ENCODE measurements around the gene ST3GAL5. TPM values are rescaled to one million over a fixed set of nuclear protein-coding genes. Genes with fewer than 3 reads are reported as not detected.
"Not testable (repeated sequence)": the region's sequence is repeated elsewhere in the genome, so short reads cannot be mapped to it uniquely, and the experiment has no call there.

The ST3GAL5 gene
- polyA plus RNA-seq: 10 to 100 TPM; 15.0 to 20.9 (median 19.9) TPM

DNA sequence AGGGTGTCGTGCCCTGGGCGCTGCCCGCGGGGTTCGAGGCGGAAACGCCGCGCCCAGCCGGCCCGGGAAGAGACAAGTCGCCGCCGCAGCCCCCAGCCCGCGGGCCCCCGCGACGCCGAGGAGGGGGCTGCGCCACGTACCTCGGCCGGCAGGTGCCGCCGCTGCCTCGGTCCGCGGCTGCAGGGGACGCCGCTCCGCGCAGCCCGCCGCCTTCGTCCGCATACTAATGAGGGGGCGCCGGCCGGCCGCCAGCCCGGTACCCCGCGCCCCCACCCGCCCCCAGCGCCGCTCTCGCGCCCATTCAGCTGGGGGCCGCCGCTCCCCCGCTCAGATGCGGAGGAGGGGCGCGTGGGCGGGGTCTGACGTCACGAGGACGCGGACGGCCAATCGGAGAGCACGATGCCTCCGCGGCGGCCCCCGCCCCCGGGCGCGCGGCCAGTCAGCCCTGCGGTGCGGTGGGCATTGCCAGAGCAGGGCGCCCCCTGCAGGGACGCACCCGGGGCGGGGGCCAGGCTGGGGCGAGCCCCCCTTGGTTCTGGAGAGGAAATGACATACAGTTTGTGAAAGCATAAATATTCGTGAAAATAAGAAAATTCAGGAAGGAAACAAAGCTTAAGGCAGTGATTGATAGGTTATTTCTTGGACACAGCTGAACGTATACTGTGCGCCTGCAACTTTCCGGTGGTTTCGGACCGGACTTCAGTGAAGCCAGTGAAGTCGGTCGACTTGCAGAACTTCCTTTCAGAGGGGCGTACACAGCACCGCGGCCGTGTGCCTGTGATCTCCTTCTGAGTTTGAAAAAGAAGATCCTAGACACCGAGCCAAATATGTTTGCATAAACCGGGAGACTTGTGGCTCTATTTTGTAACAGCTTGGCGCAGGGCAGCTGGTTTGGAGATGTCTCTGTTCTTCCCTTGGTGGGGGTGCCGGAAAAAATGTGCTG, at the start of gene ST3GAL5:
TSS of gene ST3GAL5 (minus strand) at position 307 of the 943 bp plus-strand sequence. CDS start at position 222, 85 bp downstream.
- no peaks in the 10 kb centered on the region for H3K9me3 Mint-ChIP-seq
- H3K4me3 Mint-ChIP-seq: peak within 1 kb of the TSS; percentile 95 to 99 (median 98)
- H3K36me3 Mint-ChIP-seq: peaks cover 0 to 4% (median 0%) of the 10 kb centered on the region in 3 donors
- H3K4me1 Mint-ChIP-seq: peaks cover 75 to 77% of the 10 kb centered on the region in 2 donors
- peak; percentile 95 for DNase-seq
- H3K27me3 Mint-ChIP-seq (ENCODE audit: low read depth in 3 of 3): peaks cover 3 to 20% (median 9%) of the 10 kb centered on the region in 3 donors
- peak within 1 kb of the TSS; percentile 91 to 99 (median 98) for H3K27ac Mint-ChIP-seq

DNA sequence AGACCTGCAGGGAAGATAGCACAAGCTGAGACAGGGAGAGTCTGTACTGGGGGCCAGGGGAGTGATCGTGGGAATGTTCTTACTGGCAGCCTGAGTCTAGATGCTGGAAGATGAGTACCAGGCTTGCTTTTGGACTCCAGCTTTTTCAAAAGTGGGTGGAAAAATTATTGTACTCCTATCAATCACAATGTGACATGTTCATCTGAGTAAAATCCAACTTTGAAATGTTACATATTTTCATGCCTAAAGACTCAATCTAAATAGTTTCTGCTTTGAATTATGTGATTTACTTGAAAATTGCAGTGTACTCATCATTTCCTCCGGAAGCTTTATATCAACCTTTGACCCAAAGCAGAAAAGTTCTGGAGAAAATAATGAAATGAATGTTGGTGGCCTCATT, 49.7 kb upstream of the ST3GAL5 start:
- Mint-ChIP-seq H3K36me3 (peaks cover 4 to 13% (median 8%) of the 10 kb centered on the region in 3 donors), H3K4me3 (no peak overlapping the region), H3K27ac (no peak overlapping the region), H3K9me3 (peaks cover 2 to 17% (median 10%) of the 10 kb centered on the region in 6 donors), H3K4me1 (no peaks in the 10 kb centered on the region), H3K27me3 (ENCODE audit: low read depth in 3 of 3) (peaks cover 2 to 6% (median 5%) of the 10 kb centered on the region in 3 donors)
- no peak for DNase-seq

- H3K27me3 Mint-ChIP-seq (ENCODE audit: low read depth in 3 of 3): peaks cover 4 to 5% (median 4%) of the 10 kb centered on the region in 3 donors
- H3K27ac Mint-ChIP-seq: no peak overlapping the region
- no peak for DNase-seq
- no peak overlapping the region for H3K4me3 Mint-ChIP-seq
- no peaks in the 10 kb centered on the region for H3K4me1 Mint-ChIP-seq
- H3K36me3 Mint-ChIP-seq: peaks cover under 1 to 6% (median 4%) of the 10 kb centered on the region in 3 donors
- H3K9me3 Mint-ChIP-seq: peaks cover 0 to 9% (median 1%) of the 10 kb centered on the region in 6 donors
Observed at GRCh38 chr2:85937069-85937439, 48.3 kb upstream of the ST3GAL5 start.

- Mint-ChIP-seq H3K27me3 (ENCODE audit: low read depth in 3 of 3) (peaks cover 4 to 5% (median 4%) of the 10 kb centered on the region in 3 donors), H3K36me3 (peaks cover 0 to 4% (median 3%) of the 10 kb centered on the region in 3 donors), H3K27ac (no peak overlapping the region), H3K4me1 (no peaks in the 10 kb centered on the region), H3K9me3 (peaks cover 0 to 5% (median under 1%) of the 10 kb centered on the region in 6 donors), H3K4me3 (no peak overlapping the region)
- no peak for DNase-seq
Observed at GRCh38 chr2:85936421-85937068, 47.8 kb upstream of the ST3GAL5 start.

DNA sequence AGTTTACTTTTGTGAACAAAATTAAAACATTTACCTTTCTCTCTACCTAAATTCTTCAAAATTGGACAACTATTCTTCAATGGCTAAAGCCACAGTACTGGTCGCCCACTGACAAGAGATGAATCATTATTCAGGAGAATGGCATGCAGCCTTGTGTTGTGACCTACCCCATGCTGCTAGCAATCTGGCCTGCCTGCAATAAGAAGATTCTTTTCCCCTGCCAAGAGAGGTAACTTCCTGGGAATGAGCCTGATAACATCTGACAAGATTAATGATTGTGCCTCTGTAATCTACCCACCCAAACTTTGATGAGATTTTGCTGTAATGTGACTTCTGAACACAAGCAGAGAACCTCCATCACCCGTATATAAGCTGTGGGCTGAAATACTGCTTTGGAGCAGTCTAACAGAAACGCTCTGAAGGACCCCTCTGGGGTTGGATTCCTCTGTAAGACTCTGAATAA, 47.0 kb upstream of the ST3GAL5 start:
- no peak overlapping the region for H3K27ac Mint-ChIP-seq
- H3K36me3 Mint-ChIP-seq: peaks cover 0 to 4% (median 0%) of the 10 kb centered on the region in 3 donors
- peaks cover 4% of the 10 kb centered on the region in 3 donors for H3K27me3 Mint-ChIP-seq (ENCODE audit: low read depth in 3 of 3)
- H3K4me3 Mint-ChIP-seq: no peak overlapping the region
- no peaks in the 10 kb centered on the region for H3K4me1 Mint-ChIP-seq
- no peak for DNase-seq
- H3K9me3 Mint-ChIP-seq: peaks cover 0 to 1% (median 0%) of the 10 kb centered on the region in 6 donors

DNA sequence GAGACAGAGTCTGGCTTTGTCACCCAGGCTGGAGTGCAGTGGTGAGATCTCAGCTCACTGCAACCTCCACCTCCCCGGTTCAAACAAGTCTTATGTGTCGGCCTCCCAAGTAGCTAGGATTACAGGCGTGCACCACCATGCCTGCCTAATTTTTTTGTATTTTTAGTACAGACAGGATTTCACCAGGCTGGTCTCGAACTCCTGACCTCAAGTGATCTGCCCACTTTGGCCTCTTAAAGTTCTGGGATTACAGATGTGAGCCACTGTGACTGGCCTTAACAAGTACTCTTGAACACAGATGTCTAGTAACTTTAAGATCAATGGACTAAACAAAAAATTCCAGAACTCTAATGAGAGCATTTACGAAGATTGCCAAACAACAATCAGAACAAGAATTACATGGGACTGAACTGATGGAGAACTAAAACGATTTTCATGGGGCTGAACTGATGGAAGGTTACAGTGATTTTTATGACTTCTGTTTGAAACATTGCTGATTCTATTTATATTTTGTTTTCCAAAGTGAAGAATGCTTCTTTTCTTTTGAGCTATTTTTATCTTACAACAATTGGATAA, 46.5 kb upstream of the ST3GAL5 start:
- peaks cover 4% of the 10 kb centered on the region in 3 donors for H3K27me3 Mint-ChIP-seq (ENCODE audit: low read depth in 3 of 3)
- no peaks in the 10 kb centered on the region for H3K4me1 Mint-ChIP-seq
- H3K9me3 Mint-ChIP-seq: peaks cover 0 to 1% (median 0%) of the 10 kb centered on the region in 6 donors
- no peak overlapping the region for H3K4me3 Mint-ChIP-seq
- H3K27ac Mint-ChIP-seq: no peak overlapping the region
- H3K36me3 Mint-ChIP-seq: peaks cover 0 to 4% (median 0%) of the 10 kb centered on the region in 3 donors
- no peak for DNase-seq

- no peak overlapping the region for H3K4me3 Mint-ChIP-seq
- peaks cover 3 to 4% of the 10 kb centered on the region in 2 donors for H3K4me1 Mint-ChIP-seq
- no peak for DNase-seq
- H3K36me3 Mint-ChIP-seq: peaks cover 0 to 4% (median 0%) of the 10 kb centered on the region in 3 donors
- H3K27me3 Mint-ChIP-seq (ENCODE audit: low read depth in 3 of 3): peaks cover 2 to 4% (median 4%) of the 10 kb centered on the region in 3 donors
- H3K27ac Mint-ChIP-seq: no peak overlapping the region
- peaks cover 0 to 1% (median 0%) of the 10 kb centered on the region in 6 donors for H3K9me3 Mint-ChIP-seq
Observed at GRCh38 chr2:85933753-85934594, 45.2 kb upstream of the ST3GAL5 start.

DNA sequence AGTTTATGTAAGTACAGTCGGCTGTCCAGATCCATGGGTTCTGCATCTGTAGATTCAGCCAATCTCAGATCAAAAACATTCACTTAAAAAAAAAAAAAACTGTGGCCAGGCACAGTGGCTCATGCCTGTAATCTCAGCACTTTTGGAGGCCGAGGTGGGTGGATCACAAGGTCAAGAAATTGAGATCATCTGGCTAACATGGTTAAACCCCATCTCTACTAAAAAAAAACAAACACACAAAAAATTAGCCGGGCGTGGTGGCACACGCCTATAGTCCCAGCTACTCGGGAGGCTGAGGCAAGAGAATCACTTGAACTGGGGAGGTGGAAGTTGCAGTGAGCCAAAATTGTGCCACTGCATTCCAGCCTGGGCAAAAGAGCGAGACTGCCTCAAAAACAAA, 42.4 kb upstream of the ST3GAL5 start:
- not testable (repeated sequence) for H3K9me3 Mint-ChIP-seq, H3K36me3 Mint-ChIP-seq, DNase-seq

DNA sequence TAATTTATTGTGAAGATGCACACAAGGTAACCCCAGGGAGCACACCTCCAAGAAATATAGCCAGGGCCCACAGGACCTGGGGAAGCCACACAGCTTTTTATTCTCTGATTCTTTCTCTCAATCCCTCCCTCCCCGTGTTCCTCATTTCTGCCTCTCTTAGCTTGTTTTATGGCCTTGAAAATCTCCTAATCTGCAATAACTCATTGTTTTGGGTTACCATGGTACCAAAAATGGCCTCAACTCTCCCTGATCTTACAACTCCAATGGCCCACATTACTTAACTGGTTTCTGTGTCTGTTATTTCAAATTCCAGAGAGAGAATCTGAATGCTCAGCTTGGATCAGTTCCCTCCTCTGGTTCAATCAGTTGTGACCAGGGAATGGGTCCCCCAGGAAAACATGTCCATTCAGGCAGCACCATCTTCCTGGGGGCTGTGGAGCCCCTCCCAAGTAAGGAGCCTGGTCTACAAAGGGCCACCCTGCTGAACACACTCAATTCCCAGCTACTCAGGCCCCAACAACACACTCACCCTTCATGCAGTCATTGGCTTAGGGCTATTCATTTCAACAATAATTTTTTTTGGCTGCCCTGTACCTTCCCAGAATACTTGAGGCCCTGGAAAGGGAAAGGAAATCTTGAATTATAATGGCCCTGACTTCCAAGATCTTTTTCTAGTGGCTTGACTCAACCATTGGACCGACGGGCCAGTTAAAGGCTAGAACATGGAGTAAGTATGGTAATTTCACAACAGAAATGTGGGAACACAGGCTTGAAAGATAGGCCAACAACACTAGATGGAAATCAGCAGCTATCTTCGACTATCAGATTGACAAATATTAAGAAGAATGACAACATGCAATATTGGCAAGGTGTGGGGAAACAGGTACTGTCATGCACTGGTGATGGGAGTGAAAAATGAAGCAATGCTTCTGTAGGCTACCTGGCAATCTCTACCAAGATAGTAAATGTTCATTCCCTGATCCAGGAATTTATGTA, 41.6 kb upstream of the ST3GAL5 start:
- H3K36me3 Mint-ChIP-seq: no peaks in the 10 kb centered on the region
- peaks cover 2 to 4% (median 3%) of the 10 kb centered on the region in 3 donors for H3K27me3 Mint-ChIP-seq (ENCODE audit: low read depth in 3 of 3)
- H3K4me1 Mint-ChIP-seq: peaks cover 13 to 19% of the 10 kb centered on the region in 2 donors
- peaks cover 0 to 1% (median 0%) of the 10 kb centered on the region in 6 donors for H3K9me3 Mint-ChIP-seq
- H3K27ac Mint-ChIP-seq: no peak overlapping the region
- no peak overlapping the region for H3K4me3 Mint-ChIP-seq
- no peak for DNase-seq

More for the DNA sequence above, 42.4 kb upstream of the ST3GAL5 start:
- not testable (repeated sequence) for H3K4me3 Mint-ChIP-seq; H3K27me3 Mint-ChIP-seq (ENCODE audit: low read depth in 3 of 3); H3K27ac Mint-ChIP-seq
- H3K4me1 Mint-ChIP-seq: peaks cover 13 to 19% of the 10 kb centered on the region in 2 donors

DNA sequence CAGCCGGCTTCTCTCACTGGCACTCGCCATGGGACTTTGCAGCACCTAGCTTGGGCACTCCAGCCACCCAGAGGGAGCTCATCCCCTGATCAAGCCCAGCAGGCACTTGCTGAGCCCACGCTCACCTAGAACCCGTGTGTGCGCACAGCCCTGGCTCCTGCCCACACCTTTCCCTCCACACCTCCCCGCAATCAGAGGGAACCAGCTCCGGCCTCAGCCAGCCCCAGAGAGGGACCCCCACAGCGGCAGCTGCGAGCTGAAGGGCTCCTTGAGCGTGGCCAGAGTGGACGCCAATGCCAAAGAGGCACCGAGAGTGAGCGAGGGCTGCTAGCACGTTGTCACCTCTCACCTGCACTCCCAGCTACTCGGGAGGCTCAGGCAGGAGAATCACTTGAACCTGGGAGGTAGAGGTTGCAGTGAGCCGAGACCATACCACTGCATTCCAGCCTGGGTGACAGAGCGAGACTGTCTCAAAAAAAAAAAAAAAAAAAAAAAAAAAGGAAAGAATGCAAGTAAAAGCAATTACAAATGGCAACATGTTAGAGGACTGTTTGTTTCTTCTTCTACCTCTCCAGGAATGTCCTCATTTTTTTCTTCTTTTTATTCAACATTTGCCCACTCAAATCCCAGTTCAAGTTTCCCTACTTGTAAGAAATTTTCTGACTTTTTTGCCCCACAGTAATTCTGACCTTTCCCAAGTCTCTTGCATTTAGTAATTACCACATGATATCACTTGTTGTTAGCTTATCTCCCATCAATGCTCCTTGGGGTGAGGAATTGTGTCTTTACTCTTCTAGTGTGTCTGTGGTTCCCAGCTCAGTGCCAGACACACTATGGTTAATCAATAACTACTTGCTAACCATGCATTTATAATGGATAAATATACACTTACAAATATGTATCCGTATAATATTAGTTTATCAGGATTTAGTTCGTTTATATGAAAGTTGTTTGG, 40.6 kb upstream of the ST3GAL5 start:
- Mint-ChIP-seq H3K4me1 (peaks cover 13 to 19% of the 10 kb centered on the region in 2 donors), H3K27me3 (ENCODE audit: low read depth in 3 of 3) (peaks cover 2 to 4% (median 3%) of the 10 kb centered on the region in 3 donors), H3K27ac (peak overlapping the region in 2 of 6 donors; percentile 31 to 41), H3K4me3 (peak overlapping the region in 4 of 5 donors; percentile 12 to 78 (median 26)), H3K9me3 (peaks cover 0 to 1% (median 0%) of the 10 kb centered on the region in 6 donors), H3K36me3 (no peaks in the 10 kb centered on the region)
- no peak for DNase-seq
